Fibroblast of the aortic adventitia (primary cell): Measurements from ENCODE around the gene UBL3. TPM values are rescaled to one million over a fixed set of nuclear protein-coding genes. Genes with fewer than 3 reads are reported as not detected.
A peak's percentile ranks its signal among the peaks of the same experiment; 100 is the strongest.

Experiments
- DNase-seq: peaks from one replicate; pipeline ENCODE4 v3.0.0-alpha.2; 2010; ENCODE audit warnings: low read depth
- H3K4me3 ChIP-seq: 2 replicates; pipeline ENCODE4 v1.5.1; 2011; ENCODE audit warnings: low read depth, mild to moderate bottlenecking, control low read depth, low read length, moderate library complexity
- CTCF ChIP-seq: IDR thresholded peaks from 2 replicates; pipeline ENCODE4 v1.5.1; 2011; ENCODE audit warnings: mild to moderate bottlenecking, low read length, control low read depth, inconsistent platforms; ENCODE audit not compliant: insufficient read depth
- total RNA-seq: library from RNA; depleted of rRNA; stranded (reverse); fragments of >200 nt; gene quantifications from 2 replicates; pipeline ENCODE4 v1.2.3, GENCODE V29; 2012; ENCODE audit warnings: low replicate concordance

UBL3 gene
- total RNA-seq, 1 donor: 57.7 TPM

- no peak for TF ChIP-seq CTCF
- peak; percentile 41 for DNase-seq
- H3K4me3 ChIP-seq: no peak overlapping the region
Measured at GRCh38 chr13:29878101-29878500, 27.7 kb upstream of the UBL3 start.

GRCh38 chr13:29877456-29878078 is 27.1 kb upstream of the UBL3 start:
- DNase-seq: no peak
- H3K4me3 ChIP-seq: no peak overlapping the region
- TF ChIP-seq CTCF: no peak

- DNase-seq: no peak
- TF ChIP-seq CTCF: no peak
- H3K4me3 ChIP-seq: no peak overlapping the region
Measured at GRCh38 chr13:29875646-29876045, 25.2 kb upstream of the UBL3 start.

GRCh38 chr13:29868581-29868980 is 18.2 kb upstream of the UBL3 start:
- DNase-seq: no peak
- no peak for TF ChIP-seq CTCF
- H3K4me3 ChIP-seq: no peak overlapping the region

- DNase-seq: no peak
- no peak overlapping the region for H3K4me3 ChIP-seq
- no peak for TF ChIP-seq CTCF
Measured at GRCh38 chr13:29865934-29866333, 15.5 kb upstream of the UBL3 start.

- H3K4me3 ChIP-seq: no peak overlapping the region
- DNase-seq: peak; percentile 37
- no peak for TF ChIP-seq CTCF
Measured at GRCh38 chr13:29861694-29862110, 11.3 kb upstream of the UBL3 start.

- peak; percentile 39 for DNase-seq
- no peak for TF ChIP-seq CTCF
Measured at GRCh38 chr13:29859971-29860370, 9.6 kb upstream of the UBL3 start.

More at GRCh38 chr13:29859971-29860370, 9.6 kb upstream of the UBL3 start:
- H3K4me3 ChIP-seq: no peak overlapping the region
